SK-N-SH (cell line): ENCODE measurements around the gene WLS. TPM values are rescaled to one million over a fixed set of nuclear protein-coding genes. Genes with fewer than 3 reads are reported as not detected.

Source experiments
- CTCF ChIA-PET: fragments of 300-600, 350-600 bp; formaldehyde crosslinking; extraction: SDS; loops from one replicate; lab custom pipeline; 2021; lab: Yijun Ruan, JAX
- POLR2A ChIA-PET: fragments of 350-600 bp; sonication (Branson Sonifier 250); formaldehyde crosslinking; extraction: SDS; loops from one replicate; lab custom pipeline; 2020; ENCODE audit warnings: antibody characterized with exemption, inconsistent platforms; lab: Yijun Ruan, JAX
- DNase-seq: peaks from one replicate; pipeline ENCODE4 v3.0.0; 2012
- H2AFZ ChIP-seq: fragments of 200-600 bp; sonication (generic); 2 replicates; pipeline ENCODE4 v1.8.1; 2016; ENCODE audit warnings: antibody characterized with exemption, mild to moderate bottlenecking, low read depth
- H3F3A ChIP-seq: fragments of 200-600 bp; sonication (generic); replicated peaks from 2 replicates; pipeline ENCODE3; 2016; ENCODE audit warnings: antibody characterized with exemption, mild to moderate bottlenecking; ENCODE audit not compliant: insufficient read depth
- H3K27ac ChIP-seq, 2 experiments: fragments of 200-500 bp in 1 of 2; fragments of 200-600 bp in 1 of 2; sonication (Bioruptor generic) in 1 of 2; sonication (generic), shearing (Covaris generic) in 1 of 2; 2 replicates each; pipeline versions ENCODE4 v1.5.1 to v1.6.1; 2014 to 2016; ENCODE audit warnings: low read depth in 2 of 2, inconsistent platforms in 1 of 2, low read length in 1 of 2, mild to moderate bottlenecking in 1 of 2, mixed read lengths in 1 of 2
- H3K27me3 ChIP-seq: fragments of 200-600 bp; sonication (generic), shearing (Covaris generic); 2 replicates; pipeline ENCODE4 v1.6.1; 2016; ENCODE audit warnings: mixed run types; ENCODE audit not compliant: insufficient read depth
- H3K36me3 ChIP-seq, 2 experiments: fragments of 200-500 bp in 1 of 2; fragments of 200-600 bp in 1 of 2; sonication (Bioruptor generic) in 1 of 2; sonication (generic) in 1 of 2; replicated peaks in 1 of 2; 2 replicates each; pipeline versions ENCODE3 to v1.5.1; 2014 to 2016; ENCODE audit warnings: low read length in 1 of 2, mild to moderate bottlenecking in 1 of 2; ENCODE audit not compliant: insufficient read depth in 2 of 2, control insufficient read depth in 1 of 2
- H3K4me1 ChIP-seq, 2 experiments: fragments of 200-500 bp in 1 of 2; fragments of 200-600 bp in 1 of 2; sonication (Bioruptor generic) in 1 of 2; sonication (generic), shearing (Covaris generic) in 1 of 2; 2 replicates each; pipeline versions ENCODE4 v1.5.1 to v1.6.1; 2014 to 2016; ENCODE audit warnings: low read depth in 1 of 2, low read length in 1 of 2, mixed run types in 1 of 2; ENCODE audit not compliant: insufficient read depth in 2 of 2, control insufficient read depth in 1 of 2
- H3K4me2 ChIP-seq: fragments of 200-600 bp; sonication (generic), shearing (Covaris generic); 2 replicates; pipeline ENCODE4 v1.6.1; 2017; ENCODE audit warnings: mixed run types
- H3K4me3 ChIP-seq, 2 experiments: fragments of 200-500 bp in 1 of 2; fragments of 200-600 bp in 1 of 2; sonication (Bioruptor generic) in 1 of 2; sonication (generic), shearing (Covaris generic) in 1 of 2; 2 replicates each; pipeline versions ENCODE4 v1.5.1 to v1.8.1; 2014 to 2016; ENCODE audit warnings: low read depth in 2 of 2, inconsistent platforms in 1 of 2, low read length in 1 of 2, mild to moderate bottlenecking in 1 of 2, mixed read lengths in 1 of 2, moderate library complexity in 1 of 2
- H3K79me2 ChIP-seq: fragments of 200-600 bp; sonication (generic); 2 replicates; pipeline ENCODE4 v1.8.1; 2017; ENCODE audit warnings: mild to moderate bottlenecking; ENCODE audit not compliant: insufficient read depth
- H3K9ac ChIP-seq: fragments of 200-600 bp; sonication (generic); 2 replicates; pipeline ENCODE4 v1.6.1; 2017; ENCODE audit warnings: mixed run types
- H3K9me2 ChIP-seq: fragments of 200-600 bp; sonication (generic); 2 replicates; pipeline ENCODE4 v1.6.1; 2017; ENCODE audit warnings: mixed run types
- H3K9me3 ChIP-seq: fragments of 200-600 bp; sonication (generic); 2 replicates; pipeline ENCODE4 v1.6.1; 2017; ENCODE audit warnings: mixed run types, mild to moderate bottlenecking, moderate library complexity
- H4K20me1 ChIP-seq: fragments of 200-600 bp; sonication (generic); 2 replicates; pipeline ENCODE4 v1.6.1; 2017; ENCODE audit warnings: mild to moderate bottlenecking, mixed run types; ENCODE audit not compliant: insufficient read depth
- CHD2 ChIP-seq: fragments of 150-350 bp; IDR thresholded peaks from 2 replicates; pipeline ENCODE4 v1.6.1; 2018; ENCODE audit warnings: low read length; ENCODE audit not compliant: partially characterized antibody
- CTCF ChIP-seq: fragments of 200-600 bp; sonication (generic); IDR thresholded peaks from 2 replicates; pipeline ENCODE4 v1.6.1; 2017; ENCODE audit warnings: antibody characterized with exemption, mild to moderate bottlenecking, moderate library complexity
- ELF1 ChIP-seq: IDR thresholded peaks from 2 replicates; pipeline ENCODE4 v1.4.0; 2012
- EP300 ChIP-seq, 2 experiments: IDR thresholded peaks; 2 replicates each; pipeline versions ENCODE4 v1.4.0 to v1.6.1; 2012; ENCODE audit warnings: borderline replicate concordance in 1 of 2, low read depth in 1 of 2, low read length in 1 of 2
- FOSL2 ChIP-seq: IDR thresholded peaks from 2 replicates; pipeline ENCODE4 v1.4.0; 2012; ENCODE audit warnings: low read depth, mild to moderate bottlenecking, moderate library complexity, borderline replicate concordance
- FOXM1 ChIP-seq: IDR thresholded peaks from 2 replicates; pipeline ENCODE4 v1.4.0; 2012; ENCODE audit warnings: low read depth, mild to moderate bottlenecking
- GABPA ChIP-seq: IDR thresholded peaks from 2 replicates; pipeline ENCODE4 v1.4.0; 2012; ENCODE audit warnings: low read depth, mild to moderate bottlenecking
- IRF3 ChIP-seq: fragments of 150-350 bp; IDR thresholded peaks from 2 replicates; pipeline ENCODE4 v1.6.1; 2016; ENCODE audit warnings: mild to moderate bottlenecking, low read depth, low read length
- MEF2A ChIP-seq: IDR thresholded peaks from 2 replicates; pipeline ENCODE4 v1.4.0; 2012; ENCODE audit warnings: low read depth, borderline replicate concordance
- MXI1 ChIP-seq: IDR thresholded peaks from 2 replicates; pipeline ENCODE4 v1.6.1; 2012; ENCODE audit warnings: mild to moderate bottlenecking, low read depth, low read length, improper control_type of control experiment
- NFIC ChIP-seq: IDR thresholded peaks from 2 replicates; pipeline ENCODE4 v1.4.0; 2012; ENCODE audit warnings: borderline replicate concordance
- RAD21 ChIP-seq: IDR thresholded peaks from 2 replicates; pipeline ENCODE4 v1.6.1; 2012; ENCODE audit warnings: mild to moderate bottlenecking, low read length
- RCOR1 ChIP-seq: fragments of 150-350 bp; IDR thresholded peaks from 2 replicates; pipeline ENCODE4 v1.6.1; 2017; ENCODE audit warnings: antibody characterized with exemption, low read length
- RXRA ChIP-seq: IDR thresholded peaks from 2 replicates; pipeline ENCODE4 v1.4.0; 2012; ENCODE audit warnings: low read depth, mild to moderate bottlenecking, borderline replicate concordance
- TAF1 ChIP-seq: IDR thresholded peaks from 2 replicates; pipeline ENCODE4 v1.6.1; 2012; ENCODE audit warnings: low read depth, mild to moderate bottlenecking, low read length, moderate library complexity, borderline replicate concordance
- TCF12 ChIP-seq: IDR thresholded peaks from 2 replicates; pipeline ENCODE4 v1.4.0; 2012
- YY1 ChIP-seq: IDR thresholded peaks from 2 replicates; pipeline ENCODE4 v1.4.0; 2012; ENCODE audit warnings: low read depth, mild to moderate bottlenecking
- WGBS: methylation state at CpG from one replicate; pipeline ENCODE4 v1.1.6; 2017; ENCODE audit warnings: low lambda C conversion rate; 5-methylcytosine and 5-hydroxymethylcytosine counted together
- polyA plus RNA-seq, 3 experiments: library from polyadenylated mRNA; depleted of rRNA; stranded (reverse); fragments of >200 nt; gene quantifications; 2 replicates each; pipeline ENCODE4 v1.2.3, GENCODE V29; 2012
- TF ChIP-seq, protein P1 (sequence below): fragments of 150-350 bp; IDR thresholded peaks from 2 replicates; pipeline ENCODE4 v1.6.1; 2017; ENCODE audit warnings: antibody characterized with exemption, low read length, low read depth, borderline replicate concordance

WLS gene
- polyA plus RNA-seq, 1 of the 3 experiments (the other 2 are of a cell fraction), result 69.0 TPM

- no peak overlapping the region for H3K9ac ChIP-seq
- H3K4me1 ChIP-seq, result peaks cover 10 to 57% of the 10 kb centered on the region in 2 experiments
- H3K9me2 ChIP-seq, result no peaks in the 10 kb centered on the region
- no peaks in the 10 kb centered on the region for H3K9me3 ChIP-seq
- CTCF ChIA-PET, result no interaction called here
- no peak overlapping the region for H3K27ac ChIP-seq
- peaks cover 34% of the 10 kb centered on the region for H3F3A ChIP-seq
- POLR2A ChIA-PET, result no interaction called here
- H3K4me2 ChIP-seq, result no peak overlapping the region
- WGBS, result 94% methylated on average over 5 of the region's 5 CpGs
- no peak overlapping the region for H3K4me3 ChIP-seq
- no peak overlapping the region for H2AFZ ChIP-seq
- no peak for TF ChIP-seq MXI1
- TF ChIP-seq YY1, result no peak
- no peak for TF ChIP-seq CHD2
- no peak for TF ChIP-seq CTCF
- TF ChIP-seq FOXM1, result no peak
- no peak for TF ChIP-seq ELF1
- TF ChIP-seq, protein P1, sequence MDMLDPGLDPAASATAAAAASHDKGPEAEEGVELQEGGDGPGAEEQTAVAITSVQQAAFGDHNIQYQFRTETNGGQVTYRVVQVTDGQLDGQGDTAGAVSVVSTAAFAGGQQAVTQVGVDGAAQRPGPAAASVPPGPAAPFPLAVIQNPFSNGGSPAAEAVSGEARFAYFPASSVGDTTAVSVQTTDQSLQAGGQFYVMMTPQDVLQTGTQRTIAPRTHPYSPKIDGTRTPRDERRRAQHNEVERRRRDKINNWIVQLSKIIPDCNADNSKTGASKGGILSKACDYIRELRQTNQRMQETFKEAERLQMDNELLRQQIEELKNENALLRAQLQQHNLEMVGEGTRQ, result no peak
- TF ChIP-seq TAF1, result no peak
- TF ChIP-seq RXRA, result no peak
- TF ChIP-seq MEF2A, result no peak
- no peak for TF ChIP-seq FOSL2
- no peak for TF ChIP-seq GABPA
- TF ChIP-seq EP300 (IDR thresholded peaks at IDR 0.05; ENCODE audit: borderline replicate concordance in 1 of 2, low read depth in 1 of 2, low read length in 1 of 2), result no peak
- no peak for TF ChIP-seq RCOR1
- no peak for TF ChIP-seq TCF12
- TF ChIP-seq IRF3, result no peak
- no peak for TF ChIP-seq NFIC
- TF ChIP-seq RAD21, result no peak
- peaks cover 61% of the 10 kb centered on the region for H3K79me2 ChIP-seq
- DNase-seq, result no peak
- H3K27me3 ChIP-seq, result no peaks in the 10 kb centered on the region
- H4K20me1 ChIP-seq, result peaks cover 50% of the 10 kb centered on the region
- no peaks in the 10 kb centered on the region for H3K36me3 ChIP-seq
Observed at GRCh38 chr1:68218490-68218889, 13.8 kb downstream of the WLS start.
